HepG2 (cell line): ENCODE results near the gene CLIC1. TPM values are rescaled to one million over a fixed set of nuclear protein-coding genes. Genes with fewer than 3 reads are reported as not detected.

Source experiments
- ATAC-seq: fragments of 200-7000 bp; cut with Tn5 transposase; 3 replicates; pipeline ENCODE4 v1.9.1; 2020; ENCODE audit warnings: mild to moderate bottlenecking, moderate library complexity
- BruUV-seq: library from RNA; stranded (reverse); fragments of 400-500 nt; replicated peaks from 2 replicates; lab custom pipeline; 2021; lab: Mats Ljungman, UMichigan
- CTCF ChIA-PET: fragments of 300-600 bp; formaldehyde crosslinking; extraction: SDS; loops from one replicate; lab custom pipeline; 2021; ENCODE audit warnings: low total read pairs, inconsistent platforms, low intra/inter-chr PET ratio; lab: Yijun Ruan, JAX
- POLR2A ChIA-PET: fragments of 350-600 bp; sonication (Branson Sonifier 250); formaldehyde crosslinking; loops from one replicate; lab custom pipeline; 2020; ENCODE audit warnings: antibody characterized with exemption, inconsistent platforms; lab: Yijun Ruan, JAX
- DNase-seq: peaks from one replicate; pipeline ENCODE4 v3.0.0-alpha.2; 2015; ENCODE audit warnings: low spot score
- FAIRE-seq: peaks from 3 replicates; lab custom pipeline; 2011; peaks lifted over from hg19 to GRCh38; lab: Jason Lieb, UNC
- H2AFZ ChIP-seq: one replicate; pipeline ENCODE4 v1.6.1; 2011; ENCODE audit warnings: low read length, inconsistent platforms
- H3K27ac ChIP-seq: fragments of 300-600 bp; 3 replicates; pipeline ENCODE4 v1.8.0; 2011; ENCODE audit warnings: mixed run types, mild to moderate bottlenecking, mixed read lengths, low read length, inconsistent platforms; ENCODE audit not compliant: insufficient read depth; ENCODE audit errors: extremely low read length
- H3K27me3 ChIP-seq, 2 experiments: fragments of 200-600 bp in 1 of 2; 2 replicates in 1 of 2; 3 replicates in 1 of 2; pipeline versions ENCODE4 v1.6.0 to v1.8.0; 2011; ENCODE audit warnings: low read length in 2 of 2, mild to moderate bottlenecking in 2 of 2, moderate library complexity in 2 of 2, inconsistent platforms in 1 of 2; ENCODE audit not compliant: insufficient read depth in 2 of 2, control insufficient read depth in 1 of 2
- H3K36me3 ChIP-seq, 2 experiments: fragments of 200-600 bp in 1 of 2; replicated peaks in 1 of 2; 2 replicates in 1 of 2; 3 replicates in 1 of 2; pipeline versions ENCODE4 v1.5.1 to v1.8.0; 2011; ENCODE audit warnings: low read length in 2 of 2, inconsistent platforms in 1 of 2; ENCODE audit not compliant: insufficient read depth in 2 of 2, control insufficient read depth in 1 of 2
- H3K4me1 ChIP-seq: 2 replicates; pipeline ENCODE4 v1.5.1; 2012; ENCODE audit warnings: low read length, inconsistent platforms; ENCODE audit not compliant: insufficient read depth
- H3K4me2 ChIP-seq: 2 replicates; pipeline ENCODE4 v1.6.0; 2011; ENCODE audit warnings: low read depth, low read length, inconsistent platforms
- H3K4me3 ChIP-seq, 3 experiments: fragments of 200-600 bp in 1 of 3; sonication (generic), shearing (Covaris generic) in 1 of 3; replicated peaks in 1 of 3; 2 replicates each; pipeline ENCODE4 v1.5.1; 2011 to 2016; ENCODE audit warnings: low read length in 3 of 3, inconsistent platforms in 2 of 3, low read depth in 2 of 3, mild to moderate bottlenecking in 2 of 3, control low read depth in 1 of 3, mixed read lengths in 1 of 3; ENCODE audit not compliant: insufficient read depth in 1 of 3
- H3K79me2 ChIP-seq: one replicate; pipeline ENCODE4 v1.6.1; 2011; ENCODE audit warnings: low read length, inconsistent platforms; ENCODE audit not compliant: insufficient read depth
- H3K9ac ChIP-seq: 2 replicates; pipeline ENCODE4 v1.6.0; 2011; ENCODE audit warnings: mild to moderate bottlenecking, low read depth, low read length, inconsistent platforms; ENCODE audit not compliant: insufficient read depth
- H3K9me3 ChIP-seq: 2 replicates; pipeline ENCODE4 v1.5.1; 2012; ENCODE audit warnings: mild to moderate bottlenecking, low read length
- H4K20me1 ChIP-seq: 2 replicates; pipeline ENCODE4 v1.6.0; 2011; ENCODE audit warnings: inconsistent platforms, mild to moderate bottlenecking, low read length, moderate library complexity; ENCODE audit not compliant: insufficient read depth
- ATF7 ChIP-seq, 2 experiments: fragments of 450-650 bp in 1 of 2; sonication (generic) in 1 of 2; formaldehyde crosslinking in 1 of 2; IDR thresholded peaks; 2 replicates each; pipeline versions ENCODE4 v1.4.0 to v1.6.1; 2016 to 2020; ENCODE audit warnings: antibody characterized with exemption in 1 of 2, mild to moderate bottlenecking in 1 of 2, missing genetic modification reagents in 1 of 2
- BCL6 ChIP-seq: IDR thresholded peaks from 2 replicates; pipeline ENCODE4 v1.6.1; 2016; ENCODE audit warnings: missing genetic modification reagents, missing compliant biosample characterization
- FLYWCH1 ChIP-seq: sonication (generic); formaldehyde crosslinking; IDR thresholded peaks from 2 replicates; pipeline ENCODE4 v1.8.1; 2023; ENCODE audit warnings: mild to moderate bottlenecking, missing genetic modification reagents
- FOXP1 ChIP-seq, 2 experiments: fragments of 450-650 bp in 1 of 2; IDR thresholded peaks; 2 replicates each; pipeline ENCODE4 v1.6.1; 2017 to 2018; ENCODE audit warnings: antibody characterized with exemption in 1 of 2
- JUNB ChIP-seq: sonication (generic); formaldehyde crosslinking; IDR thresholded peaks from 2 replicates; pipeline ENCODE4 v1.8.0; 2022; ENCODE audit warnings: missing genetic modification reagents, mild to moderate bottlenecking, borderline replicate concordance
- TBX2 ChIP-seq: sonication (generic); formaldehyde crosslinking; IDR thresholded peaks from 2 replicates; pipeline ENCODE4 v1.5.0; 2020; ENCODE audit warnings: missing genetic modification reagents, mild to moderate bottlenecking, borderline replicate concordance
- ZBTB21 ChIP-seq: sonication (generic); formaldehyde crosslinking; IDR thresholded peaks from 2 replicates; pipeline ENCODE4 v1.4.0; 2020; ENCODE audit warnings: missing genetic modification reagents
- ZBTB33 ChIP-seq: sonication (generic); formaldehyde crosslinking; IDR thresholded peaks from 2 replicates; pipeline ENCODE4 v1.4.0; 2020; ENCODE audit warnings: missing genetic modification reagents
- ZBTB7B ChIP-seq: sonication (generic); formaldehyde crosslinking; IDR thresholded peaks from 2 replicates; pipeline ENCODE4 v1.4.0; 2020; ENCODE audit warnings: missing genetic modification reagents
- ZZZ3 ChIP-seq: sonication (generic); formaldehyde crosslinking; IDR thresholded peaks from 2 replicates; pipeline ENCODE4 v1.4.0; 2020; ENCODE audit warnings: missing genetic modification reagents, mild to moderate bottlenecking, borderline replicate concordance
- WGBS: methylation state at CpG from one replicate; pipeline ENCODE4 v1.1.6; 2017; ENCODE audit warnings: low lambda C conversion rate; 5-methylcytosine and 5-hydroxymethylcytosine counted together
- in situ Hi-C: cut with HindIII; loops from 2 replicates; pipeline ENCODE4 v1.10.0; 2017; ENCODE audit warnings: low pct_unique_long_range_greater_than_20kb; ENCODE audit not compliant: extremely low pct_ligation_motif_present
- intact Hi-C: fragments of 100-400 bp; cut with micrococcal nuclease; formaldehyde crosslinking; loops from one replicate; pipeline ENCODE4 v1.10.0; 2022; ENCODE audit not compliant: unreplicated experiment
- polyA plus RNA-seq, 8 experiments: library from polyadenylated mRNA; depleted of rRNA in 3 of 8; stranded (reverse) in 7 of 8; unstranded in 1 of 8; fragments of >200 nt; fragmentation: Illumina TruSeq in 4 of 8; extraction: Trizol in 4 of 8; gene quantifications; 2 replicates each; pipeline versions ENCODE4 v1.2.1 to v1.2.3, GENCODE V29; 2011 to 2016; ENCODE audit warnings: low read depth in 4 of 8, missing spikeins in 1 of 8, mixed read lengths in 1 of 8; ENCODE audit not compliant: insufficient read depth in 1 of 8
- total RNA-seq, 5 experiments: library from RNA; depleted of rRNA; stranded (reverse); fragments of >200 nt; fragmentation: Illumina TruSeq; extraction: Trizol; gene quantifications; 2 replicates each; pipeline ENCODE4 v1.2.3, GENCODE V29; 2016; ENCODE audit warnings: low read depth in 1 of 5

Gene CLIC1
- total and polyA plus RNA-seq, 2 of the 13 experiments (the other 11 are each of a cell fraction or from before 2014, with no cell fraction given): 602 to 891 TPM

- ChIA-PET POLR2A (interaction anchor here (1.1 to 4.7 kb wide), 3 partner anchors 13 to 95 kb away, joined by 3 to 106 read pairs (median 4); partner anchors contain the start of genes APOM, CLIC1 and MSH5), CTCF (no interaction called here)
- no peak for FAIRE-seq
- Histone ChIP-seq H4K20me1 (no peaks in the 10 kb centered on the region), H3K27me3 (no peaks in the 10 kb centered on the region), H3K36me3 (no peaks in the 10 kb centered on the region), H3K27ac (no peak overlapping the region), H2AFZ (no peak overlapping the region), H3K9me3 (no peaks in the 10 kb centered on the region), H3K4me1 (peaks cover 30% of the 10 kb centered on the region)
- BruUV-seq: TSS peak; percentile 27
- 92% methylated on average over 7 of the region's 7 CpGs for WGBS
- no peak for DNase-seq
- in situ Hi-C loops: no loop called here
- TF ChIP-seq TBX2: no peak
- TF ChIP-seq, all 625 proteins: peak for 0
- ATAC-seq: no peak
- no peak overlapping the region for H3K9ac ChIP-seq
- no peaks in the 10 kb centered on the region for H3K79me2 ChIP-seq
- H3K4me2 ChIP-seq: no peak overlapping the region
- no peak overlapping the region for H3K4me3 ChIP-seq
- intact Hi-C loops: no loop called here
Observed at GRCh38 chr6:31750411-31751022, 14.2 kb upstream of the CLIC1 start.

- H3K27me3 ChIP-seq: no peaks in the 10 kb centered on the region
- FAIRE-seq: no peak
- H3K4me1 ChIP-seq: peaks cover 38% of the 10 kb centered on the region
- no peak for ATAC-seq
- H3K79me2 ChIP-seq: no peaks in the 10 kb centered on the region
- no peak overlapping the region for H3K4me2 ChIP-seq
- H3K4me3 ChIP-seq: no peak overlapping the region
- ChIA-PET POLR2A (interaction anchor here (0.7 to 4.7 kb wide), 4 partner anchors 12 to 94 kb away, joined by 3 to 106 read pairs (median 4); partner anchors contain the start of genes APOM, CLIC1, LSM2 and MSH5), CTCF (no interaction called here)
- no peak for DNase-seq
- H3K9me3 ChIP-seq: no peaks in the 10 kb centered on the region
- no TSS peak for BruUV-seq
- H3K36me3 ChIP-seq: no peaks in the 10 kb centered on the region
- in situ Hi-C loops (no loop called here), intact Hi-C loops (no loop called here)
- WGBS: 94% methylated on average over 8 of the region's 8 CpGs
- H3K27ac ChIP-seq: no peak overlapping the region
- no peak overlapping the region for H3K9ac ChIP-seq
- H4K20me1 ChIP-seq: no peaks in the 10 kb centered on the region
- H2AFZ ChIP-seq: no peak overlapping the region
- TF ChIP-seq FLYWCH1: no peak
- TF ChIP-seq ZBTB7B (CRISPR knock-in tag): no peak
- TF ChIP-seq ZBTB21 (CRISPR knock-in tag): peak; percentile 76; the same call in 1 of the 2 replicates
- 0 out of 2 replicates have a peak, but pooled peaks have one; percentile 40 for TF ChIP-seq ZZZ3 (CRISPR knock-in tag)
- TF ChIP-seq JUNB (CRISPR knock-in tag): 0 out of 2 replicates have a peak, but pooled peaks have one; percentile 32
- no peak for TF ChIP-seq FOXP1 (IDR thresholded peaks at IDR 0.05)
- TF ChIP-seq FOXP1 (CRISPR knock-in tag; IDR thresholded peaks at IDR 0.05): 0 out of 2 replicates have a peak, but pooled peaks have one; percentile 22
- peak; percentile 82 for TF ChIP-seq ZBTB33 (CRISPR knock-in tag)
- no peak for TF ChIP-seq BCL6
- peak; percentile 75 for TF ChIP-seq ATF7 (IDR thresholded peaks at IDR 0.05)
- no peak for TF ChIP-seq ATF7 (CRISPR knock-in tag; IDR thresholded peaks at IDR 0.05)
Observed at GRCh38 chr6:31749301-31750036, 13.1 kb upstream of the CLIC1 start.
